Measurements from ENCODE around the gene CDC14B. TPM values are rescaled to one million over a fixed set of nuclear protein-coding genes. Genes with fewer than 3 reads are reported as not detected.

CDC14B gene
- total RNA-seq, 1 experiment from 2014 or later: 57.1 TPM

GRCh38 chr9:96644137-96644536 is 24.5 kb upstream of the CDC14B start:
- ATAC-seq: no peak
- POLR2A ChIA-PET: no interaction called here
- H3K4me1 Mint-ChIP-seq: no peaks in the 10 kb centered on the region
- H3K27me3 Mint-ChIP-seq (ENCODE audit: low read depth): no peaks in the 10 kb centered on the region
- no peak overlapping the region for H3K4me3 Mint-ChIP-seq
- H3K36me3 Mint-ChIP-seq: peaks cover 8% of the 10 kb centered on the region
- TF ChIP-seq TP53 (CRISPR knock-in tag; IDR thresholded peaks at IDR 0.05): no peak
- no peak for TF ChIP-seq ZBTB21 (CRISPR knock-in tag; IDR thresholded peaks at IDR 0.05; ENCODE audit: borderline replicate concordance)
- no peak for TF ChIP-seq ATF1 (CRISPR knock-in tag; IDR thresholded peaks at IDR 0.05)
- TF ChIP-seq HMGXB4 (CRISPR knock-in tag; IDR thresholded peaks at IDR 0.05): no peak
- no peak for TF ChIP-seq RORB (CRISPR knock-in tag; IDR thresholded peaks at IDR 0.05)
- no peak for TF ChIP-seq ARID4B (CRISPR knock-in tag; IDR thresholded peaks at IDR 0.05; ENCODE audit: borderline replicate concordance)
- TF ChIP-seq E2F1 (CRISPR knock-in tag; IDR thresholded peaks at IDR 0.05): no peak
- no peak for TF ChIP-seq GABPB1 (CRISPR knock-in tag; IDR thresholded peaks at IDR 0.05)
- no peak for TF ChIP-seq TEAD4 (CRISPR knock-in tag; IDR thresholded peaks at IDR 0.05)
- no peak for TF ChIP-seq ZNF121 (CRISPR knock-in tag; IDR thresholded peaks at IDR 0.05)
- no peak for TF ChIP-seq FOXP1 (CRISPR knock-in tag; IDR thresholded peaks at IDR 0.05; ENCODE audit: borderline replicate concordance)
- TF ChIP-seq EMX1 (CRISPR knock-in tag; IDR thresholded peaks at IDR 0.05): no peak
- TF ChIP-seq ZNF219 (CRISPR knock-in tag; IDR thresholded peaks at IDR 0.05; ENCODE audit: borderline replicate concordance): no peak
- TF ChIP-seq CTCF (IDR thresholded peaks at IDR 0.05): no peak
- no peak for TF ChIP-seq ZBTB43 (CRISPR knock-in tag; IDR thresholded peaks at IDR 0.05)
- no peak for TF ChIP-seq ZNF423 (CRISPR knock-in tag; IDR thresholded peaks at IDR 0.05)
- no peak for TF ChIP-seq ZNF416 (CRISPR knock-in tag; IDR thresholded peaks at IDR 0.05)
- no peak for TF ChIP-seq SOX15 (CRISPR knock-in tag; IDR thresholded peaks at IDR 0.05)
- TF ChIP-seq, protein P1, sequence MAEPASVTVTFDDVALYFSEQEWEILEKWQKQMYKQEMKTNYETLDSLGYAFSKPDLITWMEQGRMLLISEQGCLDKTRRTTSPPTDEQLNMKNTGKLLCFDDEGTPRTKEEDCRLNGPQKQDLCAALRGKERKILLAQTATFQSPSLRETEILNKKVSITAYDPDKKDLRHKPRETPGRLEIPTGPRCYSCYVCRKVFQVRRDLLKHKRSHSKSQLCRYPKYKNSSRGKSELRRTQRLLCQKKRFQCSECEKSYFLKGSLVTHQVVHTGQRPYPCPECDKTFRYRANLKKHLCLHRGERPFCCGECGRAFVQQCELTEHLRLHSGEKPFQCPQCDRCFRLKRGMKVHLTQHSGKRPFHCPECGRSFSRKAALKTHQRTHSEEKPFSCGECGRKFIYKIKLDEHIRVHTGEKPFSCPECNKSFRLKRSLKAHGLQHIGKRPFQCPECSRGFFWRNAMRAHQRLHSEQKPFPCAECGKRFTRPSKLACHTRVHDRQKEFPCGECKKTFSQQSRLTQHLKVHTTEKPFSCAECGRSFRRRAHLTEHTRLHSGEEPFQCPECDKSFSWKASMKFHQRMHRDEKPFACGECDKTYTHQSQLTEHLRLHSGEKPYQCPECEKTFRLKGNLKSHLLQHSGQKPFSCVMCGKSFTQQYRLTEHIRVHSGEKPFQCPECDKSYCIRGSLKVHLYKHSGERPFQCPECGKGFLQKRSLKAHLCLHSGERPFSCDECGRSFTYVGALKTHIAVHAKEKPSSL (CRISPR knock-in tag; conservative IDR thresholded peaks at IDR 0.05): no peak
- no peak for DNase-seq (ENCODE audit: low spot score)
- no peak overlapping the region for H3K27ac Mint-ChIP-seq
- CTCF ChIA-PET: no interaction called here
- H3K9me3 Mint-ChIP-seq: no peaks in the 10 kb centered on the region
